Measurements from ENCODE around the gene C17orf107.
"Not testable (repeated sequence)": the region's sequence is repeated elsewhere in the genome, so short reads cannot be mapped to it uniquely, and the experiment has no call there.

The C17orf107 gene

DNA sequence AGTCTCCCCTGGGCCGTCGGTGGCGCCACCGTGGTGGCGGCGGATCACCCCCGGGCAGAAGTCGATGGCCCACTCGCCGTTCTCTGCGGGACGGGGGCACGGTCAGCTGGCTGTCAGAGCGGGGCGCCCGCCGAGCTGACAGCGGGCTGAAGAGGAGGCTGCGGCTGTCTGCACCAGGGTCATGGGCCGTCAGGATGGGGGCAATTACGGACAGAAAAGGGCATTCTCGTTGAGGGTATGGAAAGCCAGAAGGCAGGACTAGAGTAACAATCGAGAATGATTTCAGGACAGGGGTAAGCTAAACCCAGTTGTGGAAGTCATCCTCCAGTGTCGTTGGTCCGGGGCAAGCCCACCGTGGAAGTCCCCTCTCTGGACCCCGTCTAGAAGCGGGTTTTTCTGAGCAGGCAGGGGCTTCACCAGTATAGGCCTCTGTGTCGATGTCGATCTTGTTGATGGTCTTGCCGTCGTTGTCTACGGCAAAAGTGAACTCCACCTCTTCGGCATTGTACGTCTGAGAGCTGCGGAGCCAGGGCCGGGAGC is 1.8 kb downstream of the C17orf107 start:
- no peak for DNase-seq

DNA sequence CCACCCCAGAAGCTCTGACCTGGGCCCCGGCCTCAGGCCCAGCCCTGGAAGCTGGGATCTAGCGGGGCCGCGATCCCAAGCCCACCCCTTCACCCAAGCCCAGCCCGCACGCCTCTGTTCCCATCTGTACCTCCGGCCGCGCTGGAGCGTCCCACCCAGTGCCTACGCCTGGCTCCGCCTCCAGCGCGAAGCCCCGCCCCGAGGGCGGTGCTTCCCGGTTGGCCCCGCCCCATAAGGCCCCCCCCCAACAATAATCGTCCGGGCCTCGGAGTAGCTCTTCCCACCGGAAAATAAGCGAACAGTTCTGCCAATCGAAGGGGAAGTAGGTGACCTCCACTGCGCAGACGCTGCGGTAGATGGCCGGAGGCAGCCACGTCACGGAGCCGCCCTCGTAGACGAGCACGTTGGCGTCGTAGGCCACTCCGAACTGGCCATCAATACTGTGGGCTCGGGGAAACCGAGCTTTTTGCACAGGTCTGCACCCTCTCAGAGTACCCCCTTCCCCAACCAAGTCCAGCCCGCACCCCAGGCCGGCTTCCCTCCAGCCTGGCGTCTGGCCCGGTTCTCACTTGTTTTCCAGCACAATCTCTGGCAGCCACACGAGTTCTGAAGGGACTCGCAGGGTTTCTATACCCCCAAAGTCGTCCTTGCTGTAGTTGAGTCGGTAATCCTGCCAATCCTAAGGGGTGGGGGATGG is 2.5 kb downstream of the C17orf107 start:
- DNase-seq: no peak

DNA sequence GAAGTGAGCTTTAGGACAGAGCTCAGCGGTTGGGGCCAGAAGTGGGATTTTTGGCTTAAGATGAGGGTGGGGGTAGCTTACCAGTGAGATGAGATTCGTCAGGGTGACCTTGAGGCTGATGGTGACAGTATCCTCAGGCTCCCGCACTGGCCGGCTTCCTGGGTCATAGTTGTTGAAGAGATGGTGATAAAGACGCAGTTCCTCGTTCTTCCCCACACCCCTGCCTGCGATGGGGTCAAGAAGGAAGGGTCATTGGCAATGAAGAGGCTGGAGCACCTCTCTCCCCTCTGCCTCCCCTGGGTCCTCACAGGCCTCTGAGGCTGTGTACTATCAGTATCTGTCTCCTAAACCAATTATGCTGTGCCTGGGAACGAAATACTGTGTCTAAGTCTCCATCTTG is 3.2 kb downstream of the C17orf107 start:
- DNase-seq: no peak

DNA sequence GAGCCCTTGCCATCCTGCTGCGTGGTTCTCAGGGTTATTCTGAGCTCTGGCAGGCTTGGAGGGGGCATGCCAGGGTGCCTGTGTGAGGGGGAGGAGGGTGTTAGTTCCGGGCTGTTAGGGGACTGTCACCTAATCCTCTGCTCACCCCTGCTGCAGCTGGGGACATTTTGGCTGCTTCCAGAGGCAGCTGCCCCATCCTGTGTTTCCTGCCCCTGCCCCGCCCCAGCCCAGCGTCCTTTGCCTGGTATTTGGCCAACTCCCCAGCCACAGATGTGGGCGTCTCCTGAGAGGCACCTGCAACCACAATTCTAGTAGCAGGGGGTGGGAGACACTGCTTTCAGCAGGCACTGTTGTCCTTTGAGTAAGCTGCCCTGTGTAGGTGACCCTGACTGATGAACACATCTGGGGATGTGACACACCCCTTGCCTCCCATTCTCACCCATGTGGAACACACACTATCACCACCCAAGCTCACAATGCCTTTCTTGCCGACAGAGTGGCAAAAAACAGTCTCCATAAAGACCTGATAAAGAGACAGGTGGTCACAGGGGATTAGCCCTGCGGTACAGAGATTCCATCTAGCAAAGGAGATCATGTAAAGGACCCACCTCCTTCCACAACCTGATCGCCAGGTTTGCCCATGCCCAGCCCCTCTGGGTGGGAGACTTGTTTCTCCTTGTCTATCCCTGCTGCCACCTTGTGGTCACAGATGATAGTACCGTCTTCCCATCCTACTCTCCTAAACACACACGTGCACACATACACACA is 3.9 kb downstream of the C17orf107 start, which contains the start of gene CHRNE:
Gene CHRNE, minus strand, starts transcription at position 48 of the 768 bp plus-strand sequence. Its CDS starts 35 bp downstream, at position 13.
- peak; percentile 69 for DNase-seq

DNA sequence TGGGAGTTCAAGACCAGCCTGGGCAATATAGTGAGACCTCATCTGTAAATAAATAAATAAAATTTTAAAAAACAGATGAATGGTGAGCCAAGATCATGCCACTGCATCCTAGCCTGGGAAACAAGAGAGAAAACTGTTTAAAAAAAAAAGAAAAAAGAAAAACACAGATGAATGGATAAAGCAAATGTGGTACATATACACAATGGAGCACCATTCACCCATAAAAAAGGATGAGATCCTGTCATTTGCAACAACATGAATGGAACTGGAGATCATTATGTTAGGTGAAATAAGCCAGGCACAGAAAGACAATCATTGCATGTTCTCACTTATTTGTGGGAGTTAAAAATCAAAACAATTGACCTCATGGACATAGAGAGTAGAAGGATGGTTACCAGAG is 7.3 kb downstream of the C17orf107 start:
- DNase-seq: not testable (repeated sequence)

DNA sequence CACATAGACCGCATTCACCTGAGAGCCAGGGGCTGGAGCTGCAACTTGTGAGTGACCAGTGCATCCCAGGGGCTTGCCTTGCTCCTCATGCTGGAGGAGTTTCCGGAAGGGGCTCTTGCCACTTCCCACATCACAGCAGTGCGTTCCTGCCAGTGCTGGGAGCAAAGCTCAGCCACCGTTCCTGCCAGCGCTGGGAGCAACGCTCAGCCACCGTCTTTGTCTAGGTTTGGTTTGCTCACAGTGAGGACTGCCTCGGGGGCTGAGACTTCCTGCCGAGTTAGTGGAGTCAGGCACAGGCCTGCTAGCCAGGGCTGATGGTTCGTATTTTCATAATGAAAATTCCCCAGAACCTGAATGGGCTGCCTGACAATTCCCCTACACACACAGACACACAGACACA is 9.0 kb downstream of the C17orf107 start:
- no peak for DNase-seq

DNA sequence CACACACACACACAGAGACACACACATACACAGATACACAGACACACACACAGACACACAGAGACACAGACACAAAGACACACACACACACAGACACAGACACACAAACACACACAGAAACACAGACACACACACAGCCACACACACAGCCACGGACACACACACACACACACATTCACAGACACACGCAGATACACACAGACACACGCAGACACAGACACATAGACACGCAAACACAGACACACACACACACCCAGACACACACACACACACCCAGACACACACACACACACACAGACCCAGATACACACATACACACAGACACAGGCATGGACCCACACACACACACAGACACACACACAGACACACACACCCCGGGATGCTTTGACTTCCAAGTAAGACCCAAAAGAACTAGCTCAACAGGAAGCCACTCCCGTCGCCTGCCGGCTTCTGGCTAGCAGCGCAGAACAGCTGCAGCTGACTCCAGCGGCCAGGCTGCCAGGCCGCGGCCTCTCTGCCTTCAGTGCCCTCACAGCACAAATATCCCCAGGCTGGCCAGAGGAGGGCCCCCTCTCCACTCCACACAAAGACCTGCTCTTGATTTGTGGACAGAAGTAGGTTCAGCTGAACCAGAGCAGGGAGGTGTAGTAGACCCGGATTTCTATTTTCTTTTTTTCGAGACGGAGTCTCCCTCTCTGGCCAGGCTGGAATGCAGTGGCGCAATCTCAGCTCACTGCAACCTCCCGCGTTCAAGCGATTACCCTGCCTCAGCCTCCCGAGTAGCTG is 9.6 kb downstream of the C17orf107 start:
- DNase-seq: peak; percentile 65

DNA sequence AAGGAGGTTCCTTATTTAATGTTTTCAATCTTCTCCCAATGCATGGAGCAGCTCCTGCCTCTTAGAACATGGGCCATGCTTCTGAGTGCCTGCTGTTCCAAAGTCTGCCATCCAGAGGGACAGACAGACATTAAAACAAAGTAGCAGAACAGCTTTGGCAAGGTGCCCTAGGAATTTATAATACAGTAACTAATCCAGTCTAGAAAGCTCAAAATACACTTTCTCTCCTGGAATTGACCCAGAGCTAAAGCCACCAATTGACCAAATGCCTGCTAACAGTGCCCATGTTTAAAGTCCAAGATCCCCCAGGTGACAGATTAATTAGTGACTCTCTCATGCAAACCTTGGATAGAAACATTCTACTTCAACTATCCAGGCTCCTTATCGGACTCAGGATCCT is 14.7 kb downstream of the C17orf107 start:
- no peak for DNase-seq

DNA sequence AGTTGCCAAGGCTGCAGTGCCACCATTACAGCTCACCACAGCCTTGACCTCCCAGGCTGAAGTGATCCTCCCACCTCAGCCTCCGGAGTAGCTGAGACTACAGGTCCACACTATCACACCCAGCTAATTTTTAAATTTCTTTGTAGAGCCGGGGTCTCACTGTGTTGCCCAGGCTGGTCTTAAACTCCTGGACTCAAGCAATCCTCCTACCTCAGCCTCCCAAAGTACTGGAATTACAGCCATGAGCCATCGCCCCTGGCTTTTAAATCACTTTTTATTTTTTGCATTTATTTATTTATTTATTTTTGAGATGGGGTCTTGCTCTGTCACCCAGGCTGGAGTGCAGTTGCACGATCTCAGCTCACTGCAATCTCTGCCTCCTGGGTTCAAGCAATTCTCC is 15.2 kb downstream of the C17orf107 start:
- DNase-seq: not testable (repeated sequence)

DNA sequence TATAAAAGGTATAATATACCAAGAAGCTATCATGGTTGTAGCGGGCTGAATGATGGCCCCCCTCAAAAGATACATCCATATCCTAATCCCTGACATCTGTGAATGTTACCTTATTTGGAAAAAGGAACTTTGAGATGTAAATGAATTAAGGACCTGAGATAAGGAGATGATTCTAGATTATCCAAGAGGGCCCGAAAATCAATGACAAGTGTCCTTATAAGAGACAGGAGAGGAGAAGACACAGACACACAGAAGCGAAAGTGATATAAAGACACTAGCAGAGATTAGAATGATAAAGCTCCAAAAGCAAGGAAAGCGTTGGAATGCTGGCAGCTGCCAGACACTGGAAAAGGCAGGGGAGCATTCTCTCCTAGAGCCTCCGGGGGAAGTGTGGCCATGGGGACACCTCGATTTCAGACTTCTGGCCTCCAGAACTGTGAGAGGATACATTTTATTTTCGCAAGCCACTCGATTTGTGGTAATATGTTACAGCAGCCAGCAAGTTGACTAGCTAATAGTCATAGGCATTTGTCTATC is 20.2 kb downstream of the C17orf107 start:
- DNase-seq: no peak

DNA sequence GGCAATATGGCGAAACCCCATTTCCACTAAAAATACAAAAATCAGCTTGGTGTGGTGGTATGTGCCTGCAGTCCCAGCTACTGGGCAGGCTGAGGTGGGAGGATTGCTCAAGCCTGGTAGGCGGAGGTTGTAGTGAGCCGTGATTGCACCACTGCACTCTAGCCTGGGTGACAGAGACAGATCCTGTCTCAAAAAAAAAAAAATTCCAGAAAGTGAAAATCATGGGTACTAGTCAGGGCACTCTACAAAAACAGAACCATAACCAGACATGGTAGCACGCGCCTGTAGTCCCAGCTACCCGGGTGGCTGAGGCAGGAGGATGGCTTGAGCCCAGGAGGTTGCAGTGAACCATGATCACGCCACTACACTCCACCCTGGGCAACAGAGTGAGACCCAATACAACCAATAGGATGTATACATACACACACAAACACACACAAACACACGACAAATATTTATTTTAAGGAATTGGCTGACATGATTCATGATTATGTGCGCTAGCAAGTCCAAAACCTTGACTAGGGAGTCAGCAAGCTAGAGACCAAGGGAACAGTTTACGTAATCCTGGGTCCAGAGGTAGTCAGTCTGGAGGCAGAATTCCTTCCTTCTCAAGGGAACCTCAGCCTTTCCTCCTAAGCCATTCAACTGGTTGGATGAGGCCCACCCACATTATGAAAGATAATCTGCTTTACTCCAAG is 21.2 kb downstream of the C17orf107 start:
- no peak for DNase-seq

DNA sequence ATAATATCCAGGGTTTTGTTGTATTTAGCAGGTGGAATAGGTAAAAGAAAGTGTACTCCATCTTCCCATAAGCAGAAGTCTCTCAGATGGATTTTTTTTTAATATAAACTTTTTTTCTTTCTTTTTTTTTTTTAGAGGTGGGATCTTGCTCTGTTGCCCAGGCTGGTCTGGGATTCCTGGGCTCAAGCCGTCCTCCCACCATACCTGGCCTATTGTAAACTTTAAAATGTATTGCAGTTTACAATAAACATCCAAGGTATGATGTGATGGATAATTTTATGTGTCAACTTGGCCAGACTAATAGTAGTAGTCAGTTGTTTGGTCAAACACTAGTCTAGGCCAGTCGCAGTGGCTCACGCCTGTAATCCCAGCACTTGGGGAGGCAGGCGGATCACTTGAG is 22.0 kb downstream of the C17orf107 start:
- no peak for DNase-seq

DNA sequence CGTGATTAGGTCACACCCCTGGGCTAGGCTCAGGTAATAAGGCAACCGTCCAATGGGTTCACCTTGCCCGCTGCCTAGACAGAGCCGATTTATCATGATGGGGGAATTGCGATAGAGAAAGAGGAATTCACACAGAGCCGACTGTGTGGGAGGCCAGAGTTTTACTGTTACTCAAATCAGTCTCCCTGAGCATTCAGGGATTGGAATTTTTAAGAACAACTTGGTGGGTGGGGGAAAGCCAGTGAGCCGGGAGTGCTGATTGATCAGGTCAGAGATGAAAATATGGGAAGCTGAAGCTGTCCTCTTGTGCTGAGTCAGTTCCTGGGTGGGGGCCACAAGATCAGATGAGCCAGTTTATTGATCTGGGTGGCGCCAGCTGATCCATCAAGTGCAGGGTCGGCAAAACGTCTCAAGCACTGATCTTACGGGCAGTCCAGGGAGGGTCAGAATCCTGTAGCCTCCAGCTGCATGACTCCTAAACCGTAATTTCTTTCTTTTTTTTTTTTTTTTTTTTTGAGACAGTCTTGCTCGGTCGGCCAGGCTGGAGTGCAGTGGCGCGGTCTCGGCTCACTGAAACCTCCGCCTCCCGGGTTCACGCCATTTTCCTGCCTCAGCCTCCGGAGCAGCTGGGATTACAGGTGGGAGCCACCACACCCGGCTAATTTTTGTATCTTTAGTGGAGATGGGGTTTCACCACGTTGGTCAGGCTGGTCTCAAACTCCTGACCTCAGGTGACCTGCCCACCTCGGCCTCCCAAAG is 27.4 kb downstream of the C17orf107 start:
- DNase-seq: not testable (repeated sequence)

DNA sequence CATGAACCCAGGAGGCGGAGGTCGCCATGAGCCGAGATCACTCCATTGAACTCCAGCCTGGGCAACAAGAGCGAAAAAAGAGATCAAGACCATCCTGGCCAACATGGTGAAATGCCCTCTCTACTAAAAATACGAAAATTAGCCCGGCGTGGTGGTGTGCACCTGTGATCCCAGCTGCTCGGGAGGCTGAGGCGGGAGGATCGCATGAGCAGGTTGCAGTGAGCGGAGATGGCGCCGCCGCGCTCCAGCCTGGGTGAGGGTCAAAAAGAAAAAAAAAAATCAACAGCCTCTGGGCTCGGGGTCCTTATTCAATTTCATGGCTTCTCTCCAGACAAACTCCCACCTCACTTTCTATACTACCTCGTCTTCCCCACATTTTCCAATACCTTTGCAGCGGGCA is 29.5 kb downstream of the C17orf107 start:
- no peak for DNase-seq

DNA sequence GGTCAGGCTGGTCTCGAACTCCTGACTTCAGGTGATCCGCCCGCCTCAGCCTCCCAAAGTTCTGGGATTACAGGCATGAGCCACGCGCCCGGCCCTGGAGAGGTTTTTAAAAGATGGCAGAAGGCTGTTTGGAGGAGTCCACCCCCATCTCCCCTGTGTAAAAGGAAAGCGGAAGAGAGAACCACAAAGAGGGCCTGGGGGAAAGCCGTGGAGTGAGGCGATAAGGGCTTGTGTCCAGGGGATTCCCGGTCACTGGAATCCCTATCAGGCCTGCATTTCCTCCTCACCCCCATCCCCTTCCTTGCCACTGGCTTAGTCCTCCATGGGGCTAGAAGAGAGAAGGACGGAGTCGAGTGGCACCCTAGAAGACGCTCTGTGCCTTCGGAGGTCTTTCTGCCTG is 32.6 kb downstream of the C17orf107 start, which contains the start of gene GP1BA:
Gene GP1BA, plus strand, starts transcription at position 315 of the 400 bp plus-strand sequence. CDS start 328 bp downstream, outside the sequence.
- DNase-seq: no peak

DNA sequence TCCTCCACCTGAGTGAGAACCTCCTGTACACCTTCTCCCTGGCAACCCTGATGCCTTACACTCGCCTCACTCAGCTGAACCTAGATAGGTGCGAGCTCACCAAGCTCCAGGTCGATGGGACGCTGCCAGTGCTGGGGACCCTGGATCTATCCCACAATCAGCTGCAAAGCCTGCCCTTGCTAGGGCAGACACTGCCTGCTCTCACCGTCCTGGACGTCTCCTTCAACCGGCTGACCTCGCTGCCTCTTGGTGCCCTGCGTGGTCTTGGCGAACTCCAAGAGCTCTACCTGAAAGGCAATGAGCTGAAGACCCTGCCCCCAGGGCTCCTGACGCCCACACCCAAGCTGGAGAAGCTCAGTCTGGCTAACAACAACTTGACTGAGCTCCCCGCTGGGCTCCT is 33.4 kb downstream of the C17orf107 start:
- no peak for DNase-seq

DNA sequence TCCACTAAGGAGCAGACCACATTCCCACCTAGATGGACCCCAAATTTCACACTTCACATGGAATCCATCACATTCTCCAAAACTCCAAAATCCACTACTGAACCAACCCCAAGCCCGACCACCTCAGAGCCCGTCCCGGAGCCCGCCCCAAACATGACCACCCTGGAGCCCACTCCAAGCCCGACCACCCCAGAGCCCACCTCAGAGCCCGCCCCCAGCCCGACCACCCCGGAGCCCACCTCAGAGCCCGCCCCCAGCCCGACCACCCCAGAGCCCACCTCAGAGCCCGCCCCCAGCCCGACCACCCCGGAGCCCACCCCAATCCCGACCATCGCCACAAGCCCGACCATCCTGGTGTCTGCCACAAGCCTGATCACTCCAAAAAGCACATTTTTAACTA is 34.3 kb downstream of the C17orf107 start:
- DNase-seq: no peak

DNA sequence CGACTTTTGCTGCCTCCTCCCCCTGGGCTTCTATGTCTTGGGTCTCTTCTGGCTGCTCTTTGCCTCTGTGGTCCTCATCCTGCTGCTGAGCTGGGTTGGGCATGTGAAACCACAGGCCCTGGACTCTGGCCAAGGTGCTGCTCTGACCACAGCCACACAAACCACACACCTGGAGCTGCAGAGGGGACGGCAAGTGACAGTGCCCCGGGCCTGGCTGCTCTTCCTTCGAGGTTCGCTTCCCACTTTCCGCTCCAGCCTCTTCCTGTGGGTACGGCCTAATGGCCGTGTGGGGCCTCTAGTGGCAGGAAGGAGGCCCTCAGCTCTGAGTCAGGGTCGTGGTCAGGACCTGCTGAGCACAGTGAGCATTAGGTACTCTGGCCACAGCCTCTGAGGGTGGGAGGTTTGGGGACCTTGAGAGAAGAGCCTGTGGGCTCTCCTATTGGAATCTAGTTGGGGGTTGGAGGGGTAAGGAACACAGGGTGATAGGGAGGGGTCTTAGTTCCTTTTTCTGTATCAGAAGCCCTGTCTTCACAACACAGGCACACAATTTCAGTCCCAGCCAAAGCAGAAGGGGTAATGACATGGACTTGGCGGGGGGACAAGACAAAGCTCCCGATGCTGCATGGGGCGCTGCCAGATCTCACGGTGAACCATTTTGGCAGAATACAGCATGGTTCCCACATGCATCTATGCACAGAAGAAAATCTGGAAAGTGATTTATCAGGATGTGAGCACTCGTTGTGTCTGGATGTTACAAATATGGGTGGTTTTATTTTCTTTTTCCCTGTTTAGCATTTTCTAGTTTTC is 35.0 kb downstream of the C17orf107 start:
- DNase-seq: no peak

DNA sequence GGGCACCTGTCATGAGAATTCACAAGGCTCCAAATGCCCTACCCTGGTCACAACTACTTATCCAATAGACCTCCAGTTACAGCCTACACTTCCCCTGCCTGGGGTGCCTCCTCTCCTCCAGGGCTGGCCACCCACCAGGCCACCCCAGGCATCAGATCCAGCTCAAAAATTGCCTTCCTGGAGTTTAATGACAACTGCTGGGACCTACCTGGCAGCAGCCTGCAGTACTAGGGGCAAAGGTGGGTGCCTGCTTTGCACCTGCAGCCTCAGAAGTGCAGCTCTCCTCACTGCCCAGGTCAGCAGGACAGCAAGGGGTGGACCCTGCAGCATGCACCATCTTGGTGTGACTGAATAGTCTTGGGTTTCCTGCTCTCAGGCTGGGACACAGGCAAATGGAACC is 36.3 kb downstream of the C17orf107 start:
- DNase-seq: no peak

DNA sequence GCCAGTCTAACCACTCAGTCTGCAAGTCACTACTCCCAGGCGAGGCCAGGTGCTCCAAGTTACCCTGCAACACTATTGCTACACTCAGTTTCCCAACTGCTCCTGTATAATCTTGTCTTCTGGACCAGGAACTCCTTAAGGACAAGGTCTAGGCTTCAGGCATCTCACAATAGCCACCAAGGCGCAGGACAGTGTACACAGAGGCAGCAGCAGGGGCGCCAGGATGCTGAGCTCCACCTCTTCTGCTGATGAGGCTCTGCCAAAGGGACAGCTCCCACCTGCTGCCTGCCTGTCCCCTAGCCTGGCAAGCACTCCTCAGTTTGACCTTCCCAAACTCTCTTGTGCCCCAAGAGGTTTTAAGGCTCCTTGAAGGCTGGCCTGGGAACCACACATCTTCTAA is 37.1 kb downstream of the C17orf107 start:
- DNase-seq: no peak

DNA sequence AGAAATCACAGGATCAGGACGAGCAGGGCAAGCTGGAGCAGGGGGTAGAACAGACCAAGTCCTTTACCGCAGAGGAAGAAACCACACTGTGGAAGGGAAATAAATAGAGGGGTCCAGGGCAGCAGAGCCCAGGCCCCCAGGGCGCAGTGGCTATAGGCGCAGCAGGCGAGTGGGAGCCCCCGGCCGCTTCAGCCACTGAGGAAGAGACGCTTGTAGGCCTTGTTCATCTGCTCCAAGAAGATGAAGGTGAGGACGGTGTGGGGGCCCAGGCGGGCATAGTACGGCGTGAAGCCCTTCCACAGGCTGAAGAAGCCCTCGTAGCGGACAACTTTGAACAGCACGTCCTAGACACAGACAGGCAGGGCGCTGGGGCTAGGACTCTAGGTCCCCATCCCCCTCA is 38.2 kb downstream of the C17orf107 start:
- no peak for DNase-seq
